PFSK-1 (cell line): Measurements from ENCODE around the gene TUBB1.

Experiments used
- FOXP2 ChIP-seq: optimal IDR thresholded peaks from 2 replicates; pipeline ENCODE3; 2011; ENCODE audit warnings: borderline replicate concordance, control low read depth, inconsistent platforms; ENCODE audit not compliant: insufficient read depth; ENCODE audit errors: extremely low read length, extremely low read depth
- POLR2AphosphoS5 ChIP-seq: IDR thresholded peaks from 2 replicates; pipeline ENCODE4 v1.6.1; 2012; ENCODE audit warnings: low read depth, mild to moderate bottlenecking, control low read depth, low read length, moderate library complexity
- SIN3A ChIP-seq: IDR thresholded peaks from 2 replicates; pipeline ENCODE4 v1.6.1; 2012; ENCODE audit warnings: mild to moderate bottlenecking, low read length, moderate library complexity, borderline replicate concordance; ENCODE audit not compliant: insufficient read depth
- TAF1 ChIP-seq: IDR thresholded peaks from 2 replicates; pipeline ENCODE4 v1.6.1; 2012; ENCODE audit warnings: low read length, control low read depth, borderline replicate concordance; ENCODE audit not compliant: insufficient read depth
- TF ChIP-seq, protein P1 (sequence below), 2 experiments: IDR thresholded peaks; 2 replicates each; pipeline versions ENCODE4 v1.6.1 to v1.8.0; 2011 to 2012; ENCODE audit warnings: low read depth in 2 of 2, low read length in 2 of 2, control low read depth in 1 of 2, inconsistent platforms in 1 of 2, mild to moderate bottlenecking in 1 of 2, moderate library complexity in 1 of 2; ENCODE audit not compliant: insufficient read depth in 1 of 2

The TUBB1 gene

DNA sequence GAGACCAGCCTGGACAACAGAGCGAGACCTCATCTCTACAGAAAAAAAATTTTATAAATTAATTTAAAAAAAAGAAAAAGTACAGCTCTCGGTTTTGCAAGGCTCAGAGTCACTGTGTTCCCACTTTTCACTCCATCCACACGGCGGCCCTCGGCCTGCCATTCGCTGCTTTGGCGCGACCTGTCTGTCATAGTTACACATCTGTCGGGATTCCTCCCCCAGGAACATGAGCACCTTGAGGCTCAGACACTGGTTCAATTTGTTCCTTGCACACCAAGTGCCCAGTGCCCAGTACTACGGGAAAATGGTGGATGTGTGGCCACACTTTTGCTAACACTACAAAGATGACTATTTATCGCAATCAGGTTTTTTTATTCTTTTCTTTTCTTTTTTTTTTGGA is 20.6 kb upstream of the TUBB1 start:
- TF ChIP-seq TAF1 (no peak), FOXP2 (no peak), SIN3A (no peak), POLR2AphosphoS5 (no peak)
- TF ChIP-seq, protein P1, sequence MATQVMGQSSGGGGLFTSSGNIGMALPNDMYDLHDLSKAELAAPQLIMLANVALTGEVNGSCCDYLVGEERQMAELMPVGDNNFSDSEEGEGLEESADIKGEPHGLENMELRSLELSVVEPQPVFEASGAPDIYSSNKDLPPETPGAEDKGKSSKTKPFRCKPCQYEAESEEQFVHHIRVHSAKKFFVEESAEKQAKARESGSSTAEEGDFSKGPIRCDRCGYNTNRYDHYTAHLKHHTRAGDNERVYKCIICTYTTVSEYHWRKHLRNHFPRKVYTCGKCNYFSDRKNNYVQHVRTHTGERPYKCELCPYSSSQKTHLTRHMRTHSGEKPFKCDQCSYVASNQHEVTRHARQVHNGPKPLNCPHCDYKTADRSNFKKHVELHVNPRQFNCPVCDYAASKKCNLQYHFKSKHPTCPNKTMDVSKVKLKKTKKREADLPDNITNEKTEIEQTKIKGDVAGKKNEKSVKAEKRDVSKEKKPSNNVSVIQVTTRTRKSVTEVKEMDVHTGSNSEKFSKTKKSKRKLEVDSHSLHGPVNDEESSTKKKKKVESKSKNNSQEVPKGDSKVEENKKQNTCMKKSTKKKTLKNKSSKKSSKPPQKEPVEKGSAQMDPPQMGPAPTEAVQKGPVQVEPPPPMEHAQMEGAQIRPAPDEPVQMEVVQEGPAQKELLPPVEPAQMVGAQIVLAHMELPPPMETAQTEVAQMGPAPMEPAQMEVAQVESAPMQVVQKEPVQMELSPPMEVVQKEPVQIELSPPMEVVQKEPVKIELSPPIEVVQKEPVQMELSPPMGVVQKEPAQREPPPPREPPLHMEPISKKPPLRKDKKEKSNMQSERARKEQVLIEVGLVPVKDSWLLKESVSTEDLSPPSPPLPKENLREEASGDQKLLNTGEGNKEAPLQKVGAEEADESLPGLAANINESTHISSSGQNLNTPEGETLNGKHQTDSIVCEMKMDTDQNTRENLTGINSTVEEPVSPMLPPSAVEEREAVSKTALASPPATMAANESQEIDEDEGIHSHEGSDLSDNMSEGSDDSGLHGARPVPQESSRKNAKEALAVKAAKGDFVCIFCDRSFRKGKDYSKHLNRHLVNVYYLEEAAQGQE (IDR thresholded peaks at IDR 0.05; ENCODE audit: insufficient read depth in 1 of 2, low read depth in 2 of 2, low read length in 2 of 2): no peak

DNA sequence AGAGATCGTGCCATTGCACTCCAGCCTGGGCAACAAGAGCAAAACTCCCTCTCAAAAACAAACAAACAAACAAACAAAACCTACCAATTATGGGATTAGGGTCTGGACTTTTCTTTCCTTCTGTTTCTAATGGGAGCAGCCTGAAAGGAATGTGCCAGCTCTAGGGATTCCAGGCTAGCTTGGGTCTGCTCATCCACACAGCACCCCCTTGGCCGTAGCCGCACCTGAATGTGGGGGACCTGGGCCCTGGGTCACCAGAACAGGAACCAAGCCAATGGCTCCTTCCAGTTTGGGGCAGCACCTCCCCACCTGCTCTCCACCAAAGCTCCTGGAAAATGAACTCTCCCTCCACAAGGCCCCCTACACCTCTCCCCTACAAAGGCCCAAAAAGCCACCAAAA is 18.9 kb upstream of the TUBB1 start:
- TF ChIP-seq SIN3A (no peak), FOXP2 (no peak), POLR2AphosphoS5 (no peak), TAF1 (no peak)
- TF ChIP-seq, protein P1 (IDR thresholded peaks at IDR 0.05; ENCODE audit: insufficient read depth in 1 of 2, low read depth in 2 of 2, low read length in 2 of 2): no peak

- TF ChIP-seq FOXP2 (no peak), TAF1 (no peak), SIN3A (no peak), POLR2AphosphoS5 (no peak)
- TF ChIP-seq, protein P1 (IDR thresholded peaks at IDR 0.05; ENCODE audit: insufficient read depth in 1 of 2, low read depth in 2 of 2, low read length in 2 of 2): no peak
Observed at GRCh38 chr20:59001068-59001448, 18.2 kb upstream of the TUBB1 start.

- TF ChIP-seq FOXP2 (no peak), TAF1 (no peak), SIN3A (no peak), POLR2AphosphoS5 (no peak)
- TF ChIP-seq, protein P1 (IDR thresholded peaks at IDR 0.05; ENCODE audit: insufficient read depth in 1 of 2, low read depth in 2 of 2, low read length in 2 of 2): no peak
Observed at GRCh38 chr20:59001449-59002171, 17.6 kb upstream of the TUBB1 start.

- TF ChIP-seq FOXP2: no peak
- TF ChIP-seq, protein P1 (IDR thresholded peaks at IDR 0.05; ENCODE audit: insufficient read depth in 1 of 2, low read depth in 2 of 2, low read length in 2 of 2): no peak
- TF ChIP-seq TAF1: no peak
Observed at GRCh38 chr20:59002388-59002787, 16.8 kb upstream of the TUBB1 start.
